Measurements from ENCODE around the gene FAM234B. TPM values are rescaled to one million over a fixed set of nuclear protein-coding genes. Genes with fewer than 3 reads are reported as not detected.
A peak's percentile ranks its signal among the peaks of the same experiment; 100 is the strongest.

Gene FAM234B
- polyA plus RNA-seq, 1 of the 3 experiments (the other 2 are of a cell fraction), result 3.7 TPM

GRCh38 chr12:12998248-12998647 lies 45.9 kb upstream of the FAM234B start:
- Histone ChIP-seq H3K36me3 (replicated peaks in 1 of 2; ENCODE audit: control insufficient read depth in 1 of 2, insufficient read depth in 2 of 2, low read length in 1 of 2) (no peaks in the 10 kb centered on the region), H3K79me2 (ENCODE audit: insufficient read depth) (peaks cover 38% of the 10 kb centered on the region), H3K9me3 (no peaks in the 10 kb centered on the region), H2AFZ (ENCODE audit: low read depth) (no peak overlapping the region), H3K9me2 (no peaks in the 10 kb centered on the region), H3K4me1 (ENCODE audit: control insufficient read depth in 1 of 2, insufficient read depth in 2 of 2, low read depth in 1 of 2, low read length in 1 of 2) (peaks cover 6 to 18% of the 10 kb centered on the region in 2 experiments; a peak in 3 of 4 replicates), H3K4me2 (peak overlapping the region; percentile 97; the same call in 1 of the 2 replicates), H3F3A (replicated peaks; ENCODE audit: insufficient read depth) (peaks cover 9% of the 10 kb centered on the region), H4K20me1 (ENCODE audit: insufficient read depth) (no peaks in the 10 kb centered on the region), H3K27ac (ENCODE audit: low read depth in 2 of 2, low read length in 1 of 2) (no peak overlapping the region), H3K9ac (no peak overlapping the region), H3K4me3 (ENCODE audit: low read depth in 2 of 2, low read length in 1 of 2) (no peak overlapping the region), H3K27me3 (ENCODE audit: insufficient read depth) (no peaks in the 10 kb centered on the region)
- CTCF ChIA-PET, result interaction anchor here (2.3 kb wide), 1 partner anchor 82 kb away, joined by 7 read pairs; no protein-coding TSS in a partner anchor
- POLR2A ChIA-PET, result no interaction called here
- DNase-seq, result no peak
- WGBS (ENCODE audit: low lambda C conversion rate), result 94% methylated on average over 4 of the region's 4 CpGs
- no peak for TF ChIP-seq SIN3A (IDR thresholded peaks at IDR 0.05; ENCODE audit: borderline replicate concordance, low read depth, low read length)
- no peak for TF ChIP-seq MEF2A (IDR thresholded peaks at IDR 0.05; ENCODE audit: borderline replicate concordance, low read depth)
- no peak for TF ChIP-seq RAD21 (IDR thresholded peaks at IDR 0.05; ENCODE audit: low read length)
- TF ChIP-seq ELF1 (IDR thresholded peaks at IDR 0.05), result no peak
- TF ChIP-seq NFIC (IDR thresholded peaks at IDR 0.05; ENCODE audit: borderline replicate concordance), result no peak
- no peak for TF ChIP-seq TAF1 (IDR thresholded peaks at IDR 0.05; ENCODE audit: borderline replicate concordance, low read depth, low read length)
- TF ChIP-seq EP300 (IDR thresholded peaks at IDR 0.05; ENCODE audit: borderline replicate concordance in 1 of 2, low read depth in 1 of 2, low read length in 1 of 2), result no peak
- no peak for TF ChIP-seq YY1 (IDR thresholded peaks at IDR 0.05; ENCODE audit: low read depth)
- no peak for TF ChIP-seq EZH2phosphoT487 (IDR thresholded peaks at IDR 0.05; ENCODE audit: borderline replicate concordance, low read depth)
- no peak for TF ChIP-seq RXRA (IDR thresholded peaks at IDR 0.05; ENCODE audit: borderline replicate concordance, low read depth)

- 50% methylated on average over 22 of the region's 22 CpGs for WGBS (ENCODE audit: low lambda C conversion rate)
- Histone ChIP-seq H3K9ac (peak overlapping the region; percentile 86), H3K36me3 (replicated peaks in 1 of 2; ENCODE audit: control insufficient read depth in 1 of 2, insufficient read depth in 2 of 2, low read length in 1 of 2) (no peaks in the 10 kb centered on the region), H3K27me3 (ENCODE audit: insufficient read depth) (no peaks in the 10 kb centered on the region), H3F3A (replicated peaks; ENCODE audit: insufficient read depth) (peaks cover 5% of the 10 kb centered on the region), H3K9me2 (no peaks in the 10 kb centered on the region), H2AFZ (ENCODE audit: low read depth) (peak overlapping the region; percentile 94), H3K4me3 (ENCODE audit: low read depth in 2 of 2, low read length in 1 of 2) (peak overlapping the region; percentile 76 to 88), H3K79me2 (ENCODE audit: insufficient read depth) (peaks cover 38% of the 10 kb centered on the region), H3K9me3 (no peaks in the 10 kb centered on the region), H3K4me1 (ENCODE audit: control insufficient read depth in 1 of 2, insufficient read depth in 2 of 2, low read depth in 1 of 2, low read length in 1 of 2) (peaks cover 6 to 18% of the 10 kb centered on the region in 2 experiments; a peak in 3 of 4 replicates), H4K20me1 (ENCODE audit: insufficient read depth) (no peaks in the 10 kb centered on the region), H3K27ac (ENCODE audit: low read depth in 2 of 2, low read length in 1 of 2) (peak overlapping the region in 1 of 2 experiments; percentile 52; a peak in 2 of 4 replicates), H3K4me2 (peak overlapping the region; percentile 97)
- TF ChIP-seq RCOR1 (IDR thresholded peaks at IDR 0.05; ENCODE audit: low read length), result no peak
- TF ChIP-seq CTCF (IDR thresholded peaks at IDR 0.05), result peak; percentile 12; the same call in 1 of the 2 replicates
- ChIA-PET POLR2A (no interaction called here), CTCF (interaction anchor here (1.0 to 2.3 kb wide), 2 partner anchors 16 to 83 kb away, joined by 3 to 7 read pairs; no protein-coding TSS in a partner anchor)
- DNase-seq, result no peak
Measured at GRCh38 chr12:12999271-12999958, 44.8 kb upstream of the FAM234B start.

Data from SK-N-SH (cell line).